HepG2 (cell line): ENCODE results near the gene NDEL1. TPM values are rescaled to one million over a fixed set of nuclear protein-coding genes. Genes with fewer than 3 reads are reported as not detected.
A peak's percentile ranks its signal among the peaks of the same experiment; 100 is the strongest.

Experiments
- AKAP8 ChIP-seq: sonication (generic); formaldehyde crosslinking; IDR thresholded peaks from 2 replicates; pipeline ENCODE4 v1.5.1; 2020; ENCODE audit warnings: mild to moderate bottlenecking, missing genetic modification reagents
- ARNTL ChIP-seq: sonication (generic); formaldehyde crosslinking; IDR thresholded peaks from 2 replicates; pipeline ENCODE4 v1.4.0; 2020; ENCODE audit warnings: mild to moderate bottlenecking, missing genetic modification reagents
- BCL6 ChIP-seq: IDR thresholded peaks from 2 replicates; pipeline ENCODE4 v1.6.1; 2016; ENCODE audit warnings: missing genetic modification reagents, missing compliant biosample characterization
- CEBPG ChIP-seq: IDR thresholded peaks from 2 replicates; pipeline ENCODE4 v1.6.1; 2016
- CREM ChIP-seq, 2 experiments: sonication (generic) in 1 of 2; formaldehyde crosslinking in 1 of 2; IDR thresholded peaks; 2 replicates each; pipeline versions ENCODE4 v1.4.0 to v1.6.1; 2016 to 2020; ENCODE audit warnings: antibody characterized with exemption in 1 of 2, mild to moderate bottlenecking in 1 of 2, missing genetic modification reagents in 1 of 2
- EP300 ChIP-seq, 3 experiments: sonication (generic) in 1 of 3; formaldehyde crosslinking in 1 of 3; IDR thresholded peaks; 2 replicates each; pipeline versions ENCODE4 v1.5.1 to v1.6.1; 2011 to 2020; ENCODE audit warnings: low read depth in 2 of 3, low read length in 2 of 3, borderline replicate concordance in 1 of 3, improper control_type of control experiment in 1 of 3, mild to moderate bottlenecking in 1 of 3, missing genetic modification reagents in 1 of 3, moderate library complexity in 1 of 3
- ERF ChIP-seq: IDR thresholded peaks from 2 replicates; pipeline ENCODE4 v1.6.1; 2018; ENCODE audit warnings: missing biosample characterization, missing genetic modification reagents
- FOXO1 ChIP-seq: sonication (generic); formaldehyde crosslinking; IDR thresholded peaks from 2 replicates; pipeline ENCODE4 v1.4.0; 2020; ENCODE audit warnings: missing genetic modification reagents
- FOXP4 ChIP-seq: sonication (generic); formaldehyde crosslinking; IDR thresholded peaks from 2 replicates; pipeline ENCODE4 v1.4.0; 2020; ENCODE audit warnings: missing genetic modification reagents
- HDAC2 ChIP-seq: sonication (generic); formaldehyde crosslinking; IDR thresholded peaks from 2 replicates; pipeline ENCODE4 v1.4.0; 2020; ENCODE audit warnings: missing genetic modification reagents
- ISL2 ChIP-seq: sonication (generic); formaldehyde crosslinking; IDR thresholded peaks from 2 replicates; pipeline ENCODE4 v1.5.0; 2020; ENCODE audit warnings: missing genetic modification reagents
- KDM4B ChIP-seq: sonication (generic); formaldehyde crosslinking; IDR thresholded peaks from 2 replicates; pipeline ENCODE4 v1.4.0; 2020; ENCODE audit warnings: missing genetic modification reagents
- MAFF ChIP-seq: IDR thresholded peaks from 2 replicates; pipeline ENCODE4 v1.6.1; 2011; ENCODE audit warnings: low read depth, low read length, improper control_type of control experiment
- MAX ChIP-seq: IDR thresholded peaks from 2 replicates; pipeline ENCODE4 v1.6.1; 2012; ENCODE audit warnings: inconsistent platforms
- MXD4 ChIP-seq: IDR thresholded peaks from 2 replicates; pipeline ENCODE4 v1.6.1; 2016; ENCODE audit warnings: mild to moderate bottlenecking, missing biosample characterization, missing genetic modification reagents
- NCOA2 ChIP-seq: sonication (generic); formaldehyde crosslinking; IDR thresholded peaks from 2 replicates; pipeline ENCODE4 v1.8.0; 2022; ENCODE audit warnings: inconsistent platforms
- NFIC ChIP-seq: IDR thresholded peaks from 2 replicates; pipeline ENCODE4 v1.6.1; 2012; ENCODE audit warnings: mild to moderate bottlenecking, low read length, inconsistent platforms
- NR2F6 ChIP-seq, 2 experiments: IDR thresholded peaks; 2 replicates each; pipeline ENCODE4 v1.6.1; 2016; ENCODE audit warnings: antibody characterized with exemption in 1 of 2, mild to moderate bottlenecking in 1 of 2
- PATZ1 ChIP-seq: sonication (generic); formaldehyde crosslinking; IDR thresholded peaks from 2 replicates; pipeline ENCODE4 v1.4.0; 2020; ENCODE audit warnings: missing genetic modification reagents
- RARA ChIP-seq: IDR thresholded peaks from 2 replicates; pipeline ENCODE4 v1.6.1; 2016; ENCODE audit warnings: missing genetic modification reagents, missing compliant biosample characterization
- RBAK ChIP-seq: sonication (generic); formaldehyde crosslinking; IDR thresholded peaks from 2 replicates; pipeline ENCODE4 v1.5.1; 2020; ENCODE audit warnings: mild to moderate bottlenecking, missing genetic modification reagents
- RBM39 ChIP-seq: fragments of 200-400 bp; formaldehyde crosslinking; IDR thresholded peaks from one replicate; pipeline ENCODE4 v1.6.1; 2018; ENCODE audit warnings: antibody characterized with exemption, mild to moderate bottlenecking, low read depth, low read length; ENCODE audit not compliant: poor library complexity, severe bottlenecking
- SALL1 ChIP-seq: sonication (generic); formaldehyde crosslinking; IDR thresholded peaks from 2 replicates; pipeline ENCODE4 v1.8.0; 2022; ENCODE audit warnings: mild to moderate bottlenecking, missing genetic modification reagents
- SAP130 ChIP-seq: IDR thresholded peaks from 2 replicates; pipeline ENCODE4 v1.6.1; 2016; ENCODE audit warnings: low read depth
- SMAD3 ChIP-seq: sonication (generic); formaldehyde crosslinking; IDR thresholded peaks from 2 replicates; pipeline ENCODE4 v1.4.0; 2020; ENCODE audit warnings: missing genetic modification reagents
- SP5 ChIP-seq: IDR thresholded peaks from 2 replicates; pipeline ENCODE4 v1.6.1; 2016; ENCODE audit warnings: low read depth, borderline replicate concordance
- TCF7 ChIP-seq: sonication (generic); IDR thresholded peaks from 2 replicates; pipeline ENCODE4 v1.6.1; 2016; ENCODE audit warnings: antibody characterized with exemption, low read depth
- THAP11 ChIP-seq: IDR thresholded peaks from 2 replicates; pipeline ENCODE4 v1.6.1; 2016; ENCODE audit warnings: missing biosample characterization, missing genetic modification reagents
- ZNF292 ChIP-seq: sonication (generic); formaldehyde crosslinking; IDR thresholded peaks from 2 replicates; pipeline ENCODE4 v1.8.1; 2022; ENCODE audit warnings: mild to moderate bottlenecking, low read depth, missing genetic modification reagents, borderline replicate concordance
- polyA plus RNA-seq, 8 experiments: library from polyadenylated mRNA; depleted of rRNA in 3 of 8; stranded (reverse) in 7 of 8; unstranded in 1 of 8; fragments of >200 nt; fragmentation: Illumina TruSeq in 4 of 8; extraction: Trizol in 4 of 8; gene quantifications; 2 replicates each; pipeline versions ENCODE4 v1.2.1 to v1.2.3, GENCODE V29; 2011 to 2016; ENCODE audit warnings: low read depth in 4 of 8, missing spikeins in 1 of 8, mixed read lengths in 1 of 8; ENCODE audit not compliant: insufficient read depth in 1 of 8
- total RNA-seq, 5 experiments: library from RNA; depleted of rRNA; stranded (reverse); fragments of >200 nt; fragmentation: Illumina TruSeq; extraction: Trizol; gene quantifications; 2 replicates each; pipeline ENCODE4 v1.2.3, GENCODE V29; 2016; ENCODE audit warnings: low read depth in 1 of 5

NDEL1 gene
- total and polyA plus RNA-seq, 2 of the 13 experiments (the other 11 are each of a cell fraction or from before 2014, with no cell fraction given), result 59.8 to 153 TPM

- TF ChIP-seq THAP11 (CRISPR knock-in tag) (peak; percentile 50; the same call in 1 of the 2 replicates), SMAD3 (CRISPR knock-in tag) (peak; percentile 67; the same call in 1 of the 2 replicates), MAFF (no peak), ISL2 (CRISPR knock-in tag) (peak; percentile 59; the same call in 1 of the 2 replicates), RBM39 (no peak), FOXP4 (CRISPR knock-in tag) (peak; percentile 86), KDM4B (CRISPR knock-in tag) (0 out of 2 replicates have a peak, but pooled peaks have one; percentile 29), SP5 (CRISPR knock-in tag) (0 out of 2 replicates have a peak, but pooled peaks have one; percentile 49), HDAC2 (0 out of 2 replicates have a peak, but pooled peaks have one; percentile 16), EP300 (IDR thresholded peaks at IDR 0.05; ENCODE audit: low read depth in 2 of 2, low read length in 2 of 2) (peak in 1 of 2 experiments; percentile 72; a peak in 2 of 4 replicates), EP300 (CRISPR knock-in tag; IDR thresholded peaks at IDR 0.05; ENCODE audit: borderline replicate concordance) (peak; percentile 18; the same call in 1 of the 2 replicates), ERF (CRISPR knock-in tag) (0 out of 2 replicates have a peak, but pooled peaks have one; percentile 15), BCL6 (no peak), NFIC (0 out of 2 replicates have a peak, but pooled peaks have one; percentile 30), NCOA2 (CRISPR knock-in tag) (peak; percentile 60; the same call in 1 of the 2 replicates), FOXO1 (peak; percentile 81), CREM (IDR thresholded peaks at IDR 0.05) (peak; percentile 38; the same call in 1 of the 2 replicates), CREM (CRISPR knock-in tag; IDR thresholded peaks at IDR 0.05) (no peak), ARNTL (CRISPR knock-in tag) (0 out of 2 replicates have a peak, but pooled peaks have one; percentile 25), MXD4 (CRISPR knock-in tag) (no peak), ZNF292 (CRISPR knock-in tag) (0 out of 2 replicates have a peak, but pooled peaks have one; percentile 45), PATZ1 (CRISPR knock-in tag) (peak; percentile 64), RARA (CRISPR knock-in tag) (peak; percentile 34; the same call in 1 of the 2 replicates), RBAK (CRISPR knock-in tag) (no peak), MAX (no peak), AKAP8 (CRISPR knock-in tag) (no peak), CEBPG (peak; percentile 63), SAP130 (CRISPR knock-in tag) (peak; percentile 56; the same call in 1 of the 2 replicates), SALL1 (CRISPR knock-in tag) (peak; percentile 67), NR2F6 (IDR thresholded peaks at IDR 0.05) (no peak), NR2F6 (CRISPR knock-in tag; IDR thresholded peaks at IDR 0.05) (peak; percentile 37; the same call in 1 of the 2 replicates), TCF7 (peak; percentile 72)
Measured at GRCh38 chr17:8417806-8418205, 17.9 kb upstream of the NDEL1 start (continued).
